AG04450 (cell line): ENCODE results near the gene HIVEP3. TPM values are rescaled to one million over a fixed set of nuclear protein-coding genes. Genes with fewer than 3 reads are reported as not detected.

ENCODE experiments used
- CTCF ChIA-PET: fragments of 300-600, 350-600 bp; formaldehyde crosslinking; extraction: SDS; loops from one replicate; lab custom pipeline; 2022; ENCODE audit warnings: antibody characterized with exemption, inconsistent platforms; lab: Charles Lee
- POLR2A ChIA-PET: fragments of 350-600 bp; formaldehyde crosslinking; extraction: SDS; loops from one replicate; lab custom pipeline; 2021; ENCODE audit warnings: antibody characterized with exemption, inconsistent platforms; lab: Yijun Ruan, JAX
- DNase-seq: peaks from one replicate; pipeline ENCODE4 v3.0.0-alpha.2; 2011; ENCODE audit warnings: low read depth, low spot score
- H3K27ac ChIP-seq: one replicate; pipeline ENCODE4 v1.5.1; 2012; ENCODE audit warnings: low read depth, low read length, control low read depth
- H3K27me3 ChIP-seq: one replicate; pipeline ENCODE4 v1.6.0; 2012; ENCODE audit warnings: low read length; ENCODE audit not compliant: control insufficient read depth, insufficient read depth
- H3K4me3 ChIP-seq: 2 replicates; pipeline ENCODE4 v1.5.1; 2011; ENCODE audit warnings: mild to moderate bottlenecking, low read depth, low read length, control low read depth
- H3K9me3 ChIP-seq: 2 replicates; pipeline ENCODE4 v1.5.1; 2012; ENCODE audit warnings: low read length; ENCODE audit not compliant: control insufficient read depth, insufficient read depth
- polyA plus RNA-seq: library from polyadenylated mRNA; depleted of rRNA; stranded (reverse); fragments of >200 nt; gene quantifications from 2 replicates; pipeline ENCODE4 v1.2.3, GENCODE V29; 2011
- TF ChIP-seq, protein P1 (sequence below): IDR thresholded peaks from 2 replicates; pipeline ENCODE4 v1.5.1; 2011; ENCODE audit warnings: low read depth, low read length, control low read depth, inconsistent platforms

The HIVEP3 gene
- polyA plus RNA-seq, 1 experiment = 4.8 TPM

DNA sequence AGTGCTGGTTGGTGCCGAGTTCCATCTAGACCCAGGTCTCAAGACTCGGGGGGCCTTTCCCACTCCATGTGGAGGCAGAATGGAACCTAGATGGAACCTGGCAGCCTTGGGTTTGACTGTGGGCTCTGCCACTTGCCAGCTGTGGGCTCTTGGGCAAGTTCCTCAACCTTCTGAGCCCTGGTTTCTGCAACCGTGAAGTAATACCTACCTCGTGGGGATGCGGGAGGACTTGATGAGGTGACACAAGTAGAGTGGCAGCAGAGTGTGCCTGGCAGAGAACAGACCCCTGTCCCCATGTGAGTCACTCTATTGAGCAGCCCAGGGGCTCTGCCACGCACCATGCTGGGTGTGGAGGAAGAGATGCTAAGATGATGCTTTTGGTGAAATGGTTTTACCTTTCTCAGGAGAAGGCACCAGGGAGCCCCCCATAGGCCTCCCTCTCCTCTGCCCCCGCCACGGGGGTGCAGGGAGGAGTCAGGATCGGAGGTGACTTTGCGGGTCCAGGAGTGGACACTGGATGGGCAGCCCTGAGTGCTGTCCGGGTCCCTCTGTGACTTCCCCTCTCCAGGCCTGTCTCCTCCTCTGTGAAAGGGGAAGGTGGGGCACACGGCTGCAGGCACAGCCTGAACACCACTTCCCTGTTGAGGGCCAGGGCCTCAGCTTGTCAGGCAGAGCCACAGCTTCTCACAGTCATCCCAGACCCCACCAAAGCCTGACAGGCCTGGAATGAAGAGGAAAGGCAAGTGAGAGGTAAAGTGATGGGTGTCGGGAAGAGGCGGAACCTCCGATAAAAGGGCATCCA, 397.6 kb downstream of the HIVEP3 start:
- TF ChIP-seq, protein P1, sequence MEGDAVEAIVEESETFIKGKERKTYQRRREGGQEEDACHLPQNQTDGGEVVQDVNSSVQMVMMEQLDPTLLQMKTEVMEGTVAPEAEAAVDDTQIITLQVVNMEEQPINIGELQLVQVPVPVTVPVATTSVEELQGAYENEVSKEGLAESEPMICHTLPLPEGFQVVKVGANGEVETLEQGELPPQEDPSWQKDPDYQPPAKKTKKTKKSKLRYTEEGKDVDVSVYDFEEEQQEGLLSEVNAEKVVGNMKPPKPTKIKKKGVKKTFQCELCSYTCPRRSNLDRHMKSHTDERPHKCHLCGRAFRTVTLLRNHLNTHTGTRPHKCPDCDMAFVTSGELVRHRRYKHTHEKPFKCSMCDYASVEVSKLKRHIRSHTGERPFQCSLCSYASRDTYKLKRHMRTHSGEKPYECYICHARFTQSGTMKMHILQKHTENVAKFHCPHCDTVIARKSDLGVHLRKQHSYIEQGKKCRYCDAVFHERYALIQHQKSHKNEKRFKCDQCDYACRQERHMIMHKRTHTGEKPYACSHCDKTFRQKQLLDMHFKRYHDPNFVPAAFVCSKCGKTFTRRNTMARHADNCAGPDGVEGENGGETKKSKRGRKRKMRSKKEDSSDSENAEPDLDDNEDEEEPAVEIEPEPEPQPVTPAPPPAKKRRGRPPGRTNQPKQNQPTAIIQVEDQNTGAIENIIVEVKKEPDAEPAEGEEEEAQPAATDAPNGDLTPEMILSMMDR = no peak
- Histone ChIP-seq H3K9me3 (no peaks in the 10 kb centered on the region), H3K27me3 (no peaks in the 10 kb centered on the region), H3K4me3 (no peak overlapping the region), H3K27ac (no peak overlapping the region)
- no peak for DNase-seq
- CTCF ChIA-PET = no interaction called here
- POLR2A ChIA-PET = no interaction called here

GRCh38 chr1:41519667-41520066, 399.1 kb downstream of the HIVEP3 start:
- no peaks in the 10 kb centered on the region for H3K9me3 ChIP-seq
- no peak overlapping the region for H3K27ac ChIP-seq
- TF ChIP-seq, protein P1 = no peak
- DNase-seq = no peak
- CTCF ChIA-PET = interaction anchor here (1.1 kb wide), 1 partner anchor 237 kb away, joined by 3 read pairs; no protein-coding TSS in a partner anchor
- H3K4me3 ChIP-seq = no peak overlapping the region
- POLR2A ChIA-PET = interaction anchor here (0.6 kb wide), 1 partner anchor 54 kb away, joined by 3 read pairs; no protein-coding TSS in a partner anchor
- H3K27me3 ChIP-seq = no peaks in the 10 kb centered on the region

GRCh38 chr1:41518471-41518870, 400.3 kb downstream of the HIVEP3 start:
- H3K27ac ChIP-seq = no peak overlapping the region
- POLR2A ChIA-PET = interaction anchor here (0.7 kb wide), 1 partner anchor 12 kb away, joined by 7 read pairs; no protein-coding TSS in a partner anchor
- no peak for DNase-seq
- H3K9me3 ChIP-seq = no peaks in the 10 kb centered on the region
- no peak overlapping the region for H3K4me3 ChIP-seq
- CTCF ChIA-PET = interaction anchor here (0.6 kb wide), 2 partner anchors 313 to 826 kb away, joined by 3 to 4 read pairs; no protein-coding TSS in a partner anchor
- TF ChIP-seq, protein P1 = no peak
- H3K27me3 ChIP-seq = no peaks in the 10 kb centered on the region

GRCh38 chr1:41517062-41517438, 401.7 kb downstream of the HIVEP3 start:
- TF ChIP-seq, protein P1 = no peak
- DNase-seq = no peak
- no peaks in the 10 kb centered on the region for H3K9me3 ChIP-seq
- POLR2A ChIA-PET = no interaction called here
- no peak overlapping the region for H3K4me3 ChIP-seq
- no peaks in the 10 kb centered on the region for H3K27me3 ChIP-seq
- CTCF ChIA-PET = interaction anchor here (0.7 to 3.1 kb wide), 20 partner anchors 8 to 656 kb away, joined by 3 to 22 read pairs (median 4); no protein-coding TSS in a partner anchor
- no peak overlapping the region for H3K27ac ChIP-seq
